SK-MEL-5 (cell line): ENCODE data around the gene SORCS2. TPM values are rescaled to one million over a fixed set of nuclear protein-coding genes. Genes with fewer than 3 reads are reported as not detected.
A peak's percentile ranks its signal among the peaks of the same experiment; 100 is the strongest.

Source experiments
- DNase-seq: peaks from one replicate; pipeline ENCODE4 v3.0.0-alpha.2; 2016; ENCODE audit warnings: low read depth, low spot score
- in situ Hi-C: cut with HindIII; loops from 2 replicates; pipeline ENCODE4 v1.10.0; 2016; ENCODE audit warnings: low sequenced_read_pairs, high pct_unique_total_duplicates, low pct_unique_long_range_greater_than_20kb
- total RNA-seq: library from RNA; depleted of rRNA; stranded (reverse); fragments of >200 nt; shearing (Covaris generic); gene quantifications from 2 replicates; pipeline ENCODE4 v1.2.3, GENCODE V29; 2014

The SORCS2 gene
- total RNA-seq, 1 experiment from 2014 or later: not detected

DNA sequence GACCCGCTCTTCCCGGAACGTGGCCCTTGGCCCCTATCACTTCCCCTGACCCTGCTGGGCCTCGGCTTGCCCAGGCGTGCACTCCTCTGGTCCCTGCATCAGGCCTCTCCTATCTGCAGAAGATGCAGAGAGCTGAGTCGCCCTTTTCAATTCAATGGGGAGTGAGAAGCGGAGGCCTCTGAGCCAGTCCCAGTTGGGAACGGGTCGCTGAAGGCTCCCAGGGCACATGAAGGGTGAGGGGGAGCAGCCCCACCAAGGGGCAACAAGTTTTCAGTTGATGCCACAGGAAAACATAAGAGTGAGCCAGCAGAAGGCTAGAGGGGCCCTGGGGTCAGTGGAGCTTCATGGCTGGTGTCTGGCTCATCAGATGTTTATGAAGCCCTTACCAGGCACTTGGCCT is 225.3 kb downstream of the SORCS2 start:
- in situ Hi-C loops: no loop called here
- no peak for DNase-seq

DNA sequence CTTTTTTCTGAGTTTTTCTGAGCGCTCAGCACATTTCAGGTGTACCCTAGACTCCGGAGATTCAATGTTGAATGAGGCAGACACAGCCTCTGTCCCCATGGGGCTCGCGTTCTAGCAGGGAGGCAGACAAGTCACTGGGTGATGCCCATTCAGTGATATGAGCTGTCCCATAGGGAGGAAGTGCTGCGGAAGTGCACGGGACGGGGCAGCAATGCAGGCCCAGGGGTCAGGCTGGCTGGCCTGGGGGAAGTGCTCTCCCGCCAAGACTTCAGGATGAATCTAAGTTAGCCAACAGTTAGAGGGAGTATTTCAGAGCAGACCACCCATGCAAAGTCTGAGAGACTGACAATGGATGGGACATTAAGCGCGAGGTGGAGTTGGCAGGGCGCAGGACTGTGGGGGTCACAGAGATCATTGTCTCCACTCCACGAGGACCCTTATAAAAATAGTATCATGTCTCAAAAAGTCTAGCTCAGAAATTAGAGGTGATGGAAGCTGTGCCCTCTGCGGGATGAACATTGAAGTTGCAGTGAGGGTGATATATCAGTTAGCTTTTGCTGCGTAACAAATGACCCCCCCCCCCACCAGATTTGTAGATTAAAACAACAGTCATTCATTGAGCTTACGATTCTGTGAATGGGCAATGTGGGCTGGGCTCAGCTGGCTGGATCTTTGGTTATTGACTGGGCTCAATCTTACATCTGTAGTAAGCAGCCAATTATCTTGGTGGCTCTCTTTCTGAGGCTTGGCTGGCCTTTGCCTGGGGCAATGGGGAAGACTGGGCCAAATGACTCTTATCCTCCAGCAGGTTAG is 226.0 kb downstream of the SORCS2 start:
- no peak for DNase-seq

DNA sequence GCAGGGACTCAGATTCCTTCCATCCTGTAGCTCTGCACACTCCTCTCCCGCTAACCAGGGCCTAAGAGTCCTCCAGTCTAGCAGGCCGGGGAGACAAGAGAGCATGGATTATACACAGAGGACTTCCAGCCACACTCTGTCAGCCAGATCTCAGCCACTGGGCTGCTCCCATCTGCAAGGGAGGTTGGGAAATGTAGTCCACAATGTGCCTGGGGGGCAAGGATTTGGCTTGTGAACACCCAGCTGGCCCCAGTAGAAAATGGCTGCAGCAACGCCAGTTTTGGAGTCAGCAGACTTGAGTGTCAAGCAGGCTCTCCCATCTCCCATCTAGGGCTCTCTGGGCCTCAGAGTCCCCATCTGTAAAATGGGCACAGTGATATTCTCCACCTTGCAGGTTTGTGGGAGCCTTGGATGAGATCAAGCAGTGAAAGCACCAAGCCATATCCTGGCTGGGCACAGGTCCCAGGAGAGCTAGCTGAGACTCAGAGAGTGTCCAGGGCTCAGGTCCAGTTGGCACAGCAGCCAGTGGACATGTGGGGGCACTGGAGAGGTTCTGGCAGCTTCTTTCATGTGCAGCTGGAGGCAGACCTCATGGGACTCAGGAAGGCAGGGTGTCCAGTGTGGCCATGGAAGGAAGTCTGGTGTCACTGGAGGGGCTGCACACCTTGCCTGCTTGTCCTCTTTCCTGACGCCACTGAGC is 227.8 kb downstream of the SORCS2 start:
- in situ Hi-C loops: no loop called here
- peak; percentile 3 for DNase-seq

More for the DNA sequence above, 226.0 kb downstream of the SORCS2 start:
- in situ Hi-C loops: no loop called here

DNA sequence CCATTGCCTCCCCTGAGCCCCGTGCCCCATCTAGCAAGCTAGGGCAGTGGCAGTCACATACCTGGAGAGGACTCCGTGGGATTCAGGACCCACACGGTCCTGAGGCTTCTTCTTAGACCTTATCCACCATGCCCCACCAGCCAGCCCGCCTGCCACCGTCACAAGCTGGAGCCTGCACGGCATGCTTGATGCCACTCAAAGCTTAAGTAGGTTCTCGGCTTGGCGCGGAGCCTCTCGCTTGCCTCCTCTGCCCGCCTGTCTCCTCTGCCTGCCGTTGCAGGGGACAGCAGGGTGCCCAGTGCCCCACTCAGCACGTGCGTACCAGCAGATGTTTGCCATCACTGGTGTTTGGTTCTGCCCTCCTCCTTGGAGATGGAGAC is 228.3 kb downstream of the SORCS2 start:
- DNase-seq: no peak
- in situ Hi-C loops: no loop called here

DNA sequence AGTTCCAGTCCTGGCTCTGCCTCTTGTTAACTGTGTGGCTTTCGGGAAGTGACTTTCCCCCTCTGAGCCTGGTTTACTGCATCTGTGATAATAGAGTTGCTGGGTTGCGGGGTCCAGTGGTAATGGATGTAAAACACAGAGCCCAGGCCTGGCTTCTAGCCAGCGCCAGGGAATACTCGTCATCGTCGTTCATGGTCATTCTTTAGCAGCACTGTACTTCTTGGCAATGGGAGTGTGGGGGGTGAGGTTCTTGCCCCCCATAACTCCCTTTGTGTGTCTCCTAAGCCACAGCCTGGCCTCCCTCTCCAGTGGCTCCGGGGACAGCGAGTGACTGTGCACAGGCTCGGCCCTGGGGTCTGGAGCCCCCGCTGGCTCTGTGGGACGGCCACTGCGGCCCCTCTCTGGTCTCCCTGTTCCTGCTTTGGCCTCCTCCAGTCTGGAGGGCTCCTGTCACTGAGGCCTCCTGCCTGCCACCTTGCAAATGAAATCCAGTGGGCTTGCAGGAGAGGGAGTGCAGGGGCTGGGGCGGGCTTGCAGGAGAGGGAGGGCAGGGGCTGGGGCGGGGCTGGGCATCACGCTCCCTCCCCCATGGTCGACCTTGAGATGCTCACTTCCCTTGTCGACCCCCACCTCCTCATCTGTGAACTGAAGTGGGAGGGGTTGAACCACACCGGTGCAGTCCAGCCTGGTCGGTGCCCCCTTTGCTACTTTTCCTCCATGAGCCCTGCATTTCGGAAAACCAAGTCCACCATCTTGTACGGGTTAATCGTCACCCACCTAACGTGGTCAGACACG is 229.2 kb downstream of the SORCS2 start:
- no peak for DNase-seq
- in situ Hi-C loops: no loop called here

DNA sequence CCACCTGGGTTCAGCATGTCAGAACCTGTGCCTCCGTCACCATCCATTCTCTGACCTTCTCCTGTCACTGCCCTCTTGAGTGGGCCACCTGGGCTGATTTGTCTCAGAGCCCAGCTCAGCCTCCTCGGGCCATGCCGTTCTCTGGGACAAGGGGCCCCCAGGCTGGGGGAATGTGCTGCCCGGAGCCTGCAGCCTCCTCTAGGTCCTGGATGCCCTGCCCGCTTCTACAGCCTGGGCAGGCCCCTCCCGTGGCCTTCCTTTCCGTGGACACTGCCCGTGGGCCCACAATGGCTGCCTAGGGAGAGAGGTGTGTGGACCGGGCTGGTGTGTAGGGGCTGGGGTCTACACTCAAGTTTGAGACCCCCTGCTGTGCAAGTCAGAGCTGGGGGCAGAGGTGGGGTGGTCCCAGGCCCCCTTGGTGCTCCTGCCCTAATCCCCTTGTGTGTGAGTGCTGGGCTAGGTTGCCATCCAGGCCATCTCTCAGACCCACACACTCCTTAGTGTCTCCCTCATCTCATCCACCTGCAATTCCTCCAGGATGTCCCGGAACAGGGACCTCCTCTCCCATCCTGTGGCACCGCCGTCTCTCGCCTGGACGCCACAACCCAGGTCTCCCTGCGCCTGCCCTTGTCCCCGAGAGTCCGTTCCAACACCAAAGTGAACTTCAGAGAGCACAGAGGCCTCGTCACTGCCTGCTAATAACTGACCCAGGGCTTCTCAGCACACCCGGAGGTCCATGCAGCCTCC is 230.0 kb downstream of the SORCS2 start:
- no peak for DNase-seq
- in situ Hi-C loops: no loop called here

DNA sequence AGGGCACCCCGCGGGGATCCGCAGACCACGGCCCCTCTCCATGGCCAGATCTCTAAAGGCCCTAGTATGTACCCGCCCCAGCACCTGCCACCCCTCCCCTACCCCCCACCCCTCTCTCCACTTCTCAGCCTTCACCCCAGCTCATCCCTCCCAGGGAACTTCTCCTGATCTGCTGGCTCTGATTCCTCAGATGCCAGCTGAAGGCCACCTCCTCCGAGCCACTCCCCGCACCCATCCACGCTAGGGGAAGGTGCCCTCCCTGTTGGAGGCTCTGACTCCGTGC is 230.5 kb downstream of the SORCS2 start:
- in situ Hi-C loops: no loop called here
- no peak for DNase-seq

DNA sequence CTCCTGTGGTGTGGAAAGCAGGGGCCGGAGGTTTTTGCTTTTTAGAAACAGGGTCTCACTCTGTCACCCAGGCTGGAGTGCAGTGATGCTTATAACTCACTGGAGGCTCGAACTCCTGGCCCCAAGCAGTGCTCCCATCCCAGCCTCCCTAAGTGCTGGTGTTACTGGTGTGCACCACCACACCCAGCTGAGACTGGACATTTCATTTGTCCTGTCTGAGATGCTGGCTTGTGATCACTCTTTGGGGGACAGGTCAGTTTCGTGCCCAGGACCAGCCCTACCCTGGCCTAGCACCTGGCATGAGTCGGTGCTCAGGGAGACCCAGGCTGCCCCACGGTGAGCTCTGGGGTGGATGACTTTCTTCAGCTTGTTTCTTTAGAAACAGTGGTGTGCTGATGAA is 231.1 kb downstream of the SORCS2 start:
- DNase-seq: no peak
- in situ Hi-C loops: no loop called here

DNA sequence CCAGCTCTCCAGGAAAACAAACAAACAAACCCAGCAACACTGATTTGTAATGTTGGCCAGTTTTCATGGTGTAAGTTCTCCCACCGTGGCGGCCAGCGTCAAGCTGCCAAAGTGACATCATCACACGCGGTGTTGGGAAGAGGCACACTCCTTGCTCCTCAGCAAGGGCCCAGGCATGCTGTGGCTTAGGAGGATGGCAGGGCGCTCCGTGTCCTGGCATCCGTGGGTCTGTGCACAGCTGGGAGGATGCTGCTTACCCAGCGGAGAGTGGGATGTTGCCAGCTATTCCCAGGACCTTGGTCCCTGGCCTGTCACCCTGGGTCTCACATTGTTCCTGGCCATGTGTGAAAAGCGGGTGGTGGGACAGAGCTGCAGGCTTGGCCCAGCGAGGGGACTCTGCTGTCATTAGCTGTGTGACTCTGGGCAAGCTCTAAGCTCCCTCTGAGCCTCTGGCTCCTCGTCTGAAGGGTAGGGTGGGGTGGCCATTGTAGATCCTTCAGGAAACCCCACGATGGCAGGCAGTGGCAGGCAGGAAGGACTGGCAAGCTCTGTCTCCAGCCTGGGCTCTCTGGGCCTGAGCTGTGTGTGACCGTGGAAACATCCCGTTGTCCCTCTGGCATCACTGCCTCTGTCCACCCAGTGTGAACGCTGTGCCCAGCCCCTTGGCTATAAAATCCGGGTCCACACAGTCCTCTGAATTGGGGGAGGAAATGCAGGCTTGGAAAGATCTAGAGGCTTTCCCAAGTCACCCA is 231.6 kb downstream of the SORCS2 start:
- in situ Hi-C loops: no loop called here
- DNase-seq: no peak

DNA sequence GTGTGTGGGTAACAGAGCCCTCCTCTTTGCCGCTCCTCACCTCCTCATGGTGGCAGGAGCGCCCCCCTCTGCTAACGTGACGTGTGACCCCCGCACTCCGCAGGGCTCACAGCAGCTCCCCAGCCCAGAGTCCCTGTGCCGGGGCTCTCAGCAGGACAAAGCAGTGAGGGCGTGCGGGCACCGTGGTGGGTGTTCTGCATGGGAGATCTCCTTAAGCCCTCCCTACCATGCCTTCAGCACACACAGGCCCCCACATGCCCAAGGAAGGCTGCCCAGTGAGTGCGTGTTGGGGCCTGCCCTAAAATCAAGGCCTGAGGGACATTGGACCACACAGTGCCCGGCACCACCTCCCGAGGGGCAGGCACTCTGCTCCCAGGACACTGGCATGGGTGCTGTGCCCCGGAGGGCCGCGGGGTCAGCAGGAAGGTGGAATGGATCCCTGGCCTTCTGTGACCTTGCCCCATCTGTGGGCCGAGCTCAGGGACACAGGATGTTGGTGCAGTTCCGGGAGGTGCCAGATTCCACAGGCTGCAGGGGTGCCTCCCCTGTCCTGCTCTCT is 232.3 kb downstream of the SORCS2 start:
- in situ Hi-C loops: no loop called here

DNA sequence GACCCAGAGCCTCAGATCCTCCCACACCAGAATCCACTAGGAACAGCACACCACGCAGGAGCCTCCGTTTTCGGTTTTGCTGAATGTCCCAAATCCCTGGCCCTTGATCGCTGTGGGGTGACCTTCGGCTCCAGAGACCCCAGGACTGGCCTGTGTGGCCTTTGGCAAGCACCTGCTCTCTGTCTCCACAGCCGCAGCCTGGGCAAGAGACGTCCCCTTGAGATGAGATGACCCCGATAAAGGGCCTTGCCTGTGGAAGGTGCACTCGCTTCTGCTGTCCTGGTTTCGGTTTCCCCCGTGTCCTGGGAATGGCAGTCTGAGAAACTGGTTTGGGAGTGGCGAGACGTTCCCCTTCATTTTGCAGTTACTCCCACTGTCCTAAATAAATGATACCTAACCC is 232.8 kb downstream of the SORCS2 start:
- no peak for DNase-seq
- in situ Hi-C loops: no loop called here

More for the DNA sequence above, 232.3 kb downstream of the SORCS2 start:
- DNase-seq: no peak

DNA sequence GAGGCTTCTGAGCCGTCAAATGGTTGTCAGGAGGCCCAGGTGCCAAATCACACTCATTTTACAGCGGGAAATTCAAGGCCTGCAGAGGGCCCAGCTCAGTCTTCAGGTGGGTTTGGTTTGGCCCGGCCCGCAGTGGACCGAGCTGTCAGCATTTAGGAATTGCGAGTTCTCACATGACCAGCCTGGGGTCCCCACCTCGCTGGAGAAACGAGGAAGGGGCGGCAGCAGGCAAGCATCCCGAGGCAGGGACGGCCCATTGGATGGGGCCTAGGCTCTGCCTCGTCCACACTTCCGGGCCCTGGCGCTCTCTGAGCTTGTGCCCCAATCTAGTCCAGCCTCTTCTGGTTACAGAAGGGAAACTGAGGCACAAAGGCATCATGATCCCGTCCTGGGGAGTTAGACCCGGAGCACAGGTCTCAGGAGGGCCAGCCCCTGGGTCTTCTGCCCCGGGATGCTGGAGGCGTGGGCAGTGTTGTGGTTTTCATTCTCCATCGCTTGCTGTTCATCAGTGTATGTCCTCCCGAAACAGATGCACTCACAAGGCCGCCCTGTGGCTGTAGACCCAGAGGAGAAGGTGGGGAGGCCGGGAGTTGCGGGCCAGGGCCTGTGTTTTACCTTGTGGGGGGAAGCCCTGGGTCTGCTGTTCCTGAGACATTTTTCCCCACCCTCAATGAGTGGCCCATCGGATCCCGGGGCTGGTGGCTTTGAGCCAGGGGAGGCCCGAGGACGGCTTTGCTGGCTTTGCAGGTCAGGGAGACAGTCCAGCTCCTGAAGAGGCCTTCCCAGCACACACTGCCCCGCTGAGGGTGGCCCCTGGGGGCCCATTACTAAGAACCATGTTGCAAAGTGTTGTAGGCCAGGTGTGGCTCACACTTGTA is 233.5 kb downstream of the SORCS2 start:
- in situ Hi-C loops: no loop called here
- DNase-seq: no peak

DNA sequence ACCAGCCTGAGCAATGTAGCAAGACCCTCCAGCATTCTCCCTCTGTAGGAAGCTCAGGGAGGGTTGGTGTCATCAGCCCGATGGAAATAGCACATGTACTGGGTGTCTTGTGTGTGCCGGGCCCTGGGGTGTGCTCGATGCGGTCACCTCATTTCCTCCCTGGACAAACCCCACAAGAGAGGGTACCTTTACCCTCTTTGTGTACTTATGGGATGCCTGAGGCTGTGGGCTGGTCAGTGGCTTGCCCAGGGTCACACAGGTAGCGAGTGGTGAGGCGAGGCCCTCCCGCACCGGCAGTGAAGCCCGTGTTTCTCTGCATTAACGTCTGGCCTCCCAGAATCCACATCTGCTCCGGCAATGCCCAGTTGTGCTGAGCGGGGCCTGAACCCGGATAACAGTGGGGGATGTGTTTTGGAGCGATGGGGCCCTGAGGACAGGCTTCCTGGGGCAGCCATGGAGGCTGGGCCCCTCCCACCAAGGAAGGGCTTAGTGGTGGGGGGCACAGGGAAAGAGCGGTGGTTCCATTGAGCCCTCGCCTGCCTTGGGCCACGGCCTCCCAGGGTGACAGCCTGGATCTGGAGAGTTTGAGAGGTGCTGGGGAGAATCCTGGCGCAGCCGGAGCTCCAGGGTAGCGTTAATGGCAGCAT is 234.3 kb downstream of the SORCS2 start:
- no peak for DNase-seq
- in situ Hi-C loops: no loop called here

DNA sequence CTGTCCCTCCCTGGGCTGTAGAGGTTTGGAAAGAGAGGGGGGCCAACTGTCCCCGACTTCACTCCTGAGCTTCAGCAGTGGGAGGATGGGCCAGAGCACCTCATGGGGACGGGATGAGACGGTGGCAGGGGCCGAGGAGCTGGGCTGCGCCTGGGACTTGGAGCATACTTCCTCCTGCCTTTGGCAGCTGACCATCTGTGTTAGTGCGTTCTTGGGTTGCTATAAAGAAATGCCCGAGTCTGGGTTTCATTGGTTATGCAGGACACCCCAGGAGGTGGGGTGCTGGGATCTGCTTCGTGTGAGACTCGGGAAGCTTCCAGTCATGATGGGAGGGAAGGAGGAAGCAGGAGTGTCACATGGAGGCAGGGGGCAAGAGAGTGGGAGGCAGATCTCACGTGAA is 235.0 kb downstream of the SORCS2 start:
- in situ Hi-C loops: no loop called here
- DNase-seq: no peak

DNA sequence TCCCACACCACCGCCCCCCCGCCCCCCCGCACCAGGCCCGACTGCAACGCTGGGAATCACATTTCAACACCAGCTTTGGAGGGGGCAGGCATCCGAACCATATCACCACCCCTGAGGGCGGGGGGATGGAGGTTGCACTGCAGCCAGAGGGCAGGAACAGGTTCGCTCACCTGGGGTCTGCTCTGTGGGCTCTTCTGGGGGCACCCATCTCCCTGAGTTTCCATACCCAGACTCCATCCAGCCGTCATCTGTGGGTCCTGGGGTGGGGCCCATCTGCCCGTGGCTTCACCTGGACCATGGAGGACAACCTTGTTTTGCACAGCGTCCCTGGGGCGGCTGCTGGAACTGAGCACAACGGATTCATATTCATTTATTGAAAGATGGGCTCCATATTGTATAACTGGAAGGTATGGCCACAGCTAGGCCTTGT is 235.5 kb downstream of the SORCS2 start:
- in situ Hi-C loops: no loop called here
- no peak for DNase-seq
